HG03442 (cell line): ENCODE measurements around the gene TACR1.
"Not testable (repeated sequence)": the region's sequence is repeated elsewhere in the genome, so short reads cannot be mapped to it uniquely, and the experiment has no call there.

Source experiments
- ATAC-seq: cut with Tn5 transposase; IDR thresholded peaks from one replicate; pipeline ENCODE4 v1.9.1; 2021; ENCODE audit warnings: mild to moderate bottlenecking, moderate library complexity; ENCODE audit not compliant: unreplicated experiment

The TACR1 gene

GRCh38 chr2:75195076-75195691 lies 4.1 kb downstream of the TACR1 start:
- no peak for ATAC-seq

- no peak for ATAC-seq
Measured at GRCh38 chr2:75194184-75194868, 5.0 kb downstream of the TACR1 start.

- no peak for ATAC-seq
Measured at GRCh38 chr2:75192496-75192895, 6.8 kb downstream of the TACR1 start.

- ATAC-seq: no peak
Measured at GRCh38 chr2:75190271-75190990, 8.9 kb downstream of the TACR1 start.

DNA sequence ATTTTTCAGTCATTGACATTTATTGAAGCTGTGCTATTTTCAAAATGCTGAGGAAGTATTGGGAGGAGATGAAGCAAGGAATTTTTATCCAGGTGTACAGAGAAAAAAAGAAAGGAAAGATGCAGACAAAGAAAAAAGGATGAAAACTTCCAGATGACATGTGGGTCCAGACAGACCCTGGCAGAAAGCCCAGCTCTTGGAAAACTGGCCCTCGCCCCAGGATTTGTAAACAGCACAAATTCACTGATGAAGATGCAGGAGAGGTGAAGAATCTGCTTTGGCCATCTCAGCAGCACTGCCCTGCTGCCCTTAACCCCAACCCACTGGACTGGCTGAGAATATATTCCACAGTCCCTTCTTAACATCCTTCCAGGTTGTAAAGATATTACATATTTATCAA lies 12.5 kb downstream of the TACR1 start:
- ATAC-seq: no peak

GRCh38 chr2:75182606-75183005 lies 16.7 kb downstream of the TACR1 start:
- no peak for ATAC-seq

- ATAC-seq: no peak
Measured at GRCh38 chr2:75180476-75180875, 18.8 kb downstream of the TACR1 start.

- ATAC-seq: no peak
Measured at GRCh38 chr2:75177427-75177826, 21.9 kb downstream of the TACR1 start.

GRCh38 chr2:75175456-75175855 lies 23.9 kb downstream of the TACR1 start:
- no peak for ATAC-seq

DNA sequence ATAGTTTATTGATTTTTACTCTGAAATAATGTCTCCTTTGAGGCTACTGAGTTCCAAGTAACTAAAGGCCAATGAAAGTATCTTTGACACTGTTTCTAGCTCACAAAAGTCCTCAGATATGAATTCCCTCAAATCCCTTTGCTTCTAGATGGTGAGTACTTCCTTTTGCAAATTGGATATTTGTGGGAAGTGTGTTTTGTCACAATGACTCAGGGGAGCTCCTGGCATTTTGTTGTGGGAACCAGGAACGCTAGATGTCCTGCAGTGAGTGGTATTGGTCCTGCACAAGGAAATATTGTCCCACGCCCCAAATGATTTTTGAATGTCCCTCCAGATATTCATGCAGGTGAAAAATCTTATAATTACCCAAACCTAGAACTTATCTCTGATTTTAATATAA lies 24.3 kb downstream of the TACR1 start:
- ATAC-seq: no peak

DNA sequence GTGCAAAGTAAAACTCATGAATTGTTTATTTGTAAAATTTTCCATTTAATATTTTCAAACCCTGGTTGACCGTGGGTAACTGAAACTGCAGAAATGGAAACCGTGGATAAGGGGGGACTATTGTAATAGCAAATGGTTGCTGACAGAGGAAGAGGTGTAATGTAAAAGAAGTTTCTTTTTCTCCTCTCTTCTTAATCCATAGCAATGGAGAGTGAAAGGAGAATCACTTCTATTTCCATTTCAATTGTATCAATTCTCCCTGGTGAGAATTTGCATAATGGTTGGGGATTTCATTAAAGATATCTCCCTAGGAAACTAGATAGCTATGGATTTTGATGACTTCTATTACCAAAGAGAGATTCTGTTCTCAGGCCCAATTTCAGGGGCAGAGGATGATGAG lies 24.8 kb downstream of the TACR1 start:
- ATAC-seq: no peak

DNA sequence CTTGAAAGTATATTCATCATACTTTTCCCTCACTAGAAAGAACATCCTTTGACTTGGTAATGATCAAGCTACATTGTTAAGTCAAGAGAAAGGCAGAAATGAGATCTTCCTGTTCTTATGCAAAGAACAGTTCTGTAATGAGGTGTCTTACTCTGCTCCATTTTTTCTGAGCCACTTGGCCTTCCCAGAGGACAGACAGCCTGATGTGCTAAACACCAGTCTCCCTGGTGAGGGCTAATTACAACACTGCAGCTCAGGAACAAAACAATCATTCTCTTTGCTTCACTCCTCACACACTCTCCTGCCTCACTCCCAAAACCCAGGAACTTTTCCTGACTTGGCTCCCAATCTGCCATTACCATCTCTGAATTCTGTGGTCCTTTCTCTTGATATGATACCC lies 25.6 kb downstream of the TACR1 start:
- no peak for ATAC-seq

GRCh38 chr2:75171423-75171822 lies 27.9 kb downstream of the TACR1 start:
- ATAC-seq: not testable (repeated sequence)

DNA sequence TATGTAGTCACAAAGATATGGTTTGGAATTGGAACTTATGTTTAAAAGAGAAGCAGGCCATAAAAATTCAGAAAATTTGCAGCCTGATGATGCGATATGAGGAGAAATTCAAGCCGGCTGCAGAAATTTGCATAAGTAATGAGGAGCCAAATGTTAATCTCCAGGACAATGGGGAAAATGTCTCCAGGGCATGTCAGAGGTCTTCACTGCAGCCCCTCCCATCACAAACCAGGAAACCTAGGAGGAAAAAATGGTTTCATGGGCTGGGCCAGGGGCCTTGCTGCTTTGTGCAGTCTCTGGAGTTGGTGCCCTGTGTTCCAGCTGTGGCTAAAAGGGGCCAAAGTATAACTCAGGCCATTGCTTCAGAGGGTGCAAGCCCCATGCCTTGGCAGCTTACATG lies 28.4 kb downstream of the TACR1 start:
- ATAC-seq: no peak

DNA sequence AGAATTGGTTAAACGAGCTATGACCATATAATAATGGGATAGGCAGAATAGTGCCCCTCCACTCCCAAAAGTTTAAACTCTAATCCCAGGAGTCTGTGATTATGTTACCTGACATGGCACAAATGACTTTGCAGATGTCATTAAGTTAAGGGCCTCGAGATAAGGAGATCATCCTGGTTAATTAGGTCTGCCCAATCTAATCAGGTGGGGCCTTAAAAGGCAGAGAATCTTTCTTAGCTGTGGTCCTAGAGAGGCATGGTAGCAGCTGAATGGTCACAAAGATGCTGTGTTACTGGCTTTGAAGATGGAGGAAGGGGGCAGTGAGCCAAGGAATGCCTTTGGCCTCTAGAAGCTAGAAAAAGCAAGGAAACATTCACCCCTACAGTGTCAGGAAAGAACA lies 31.1 kb downstream of the TACR1 start:
- no peak for ATAC-seq

GRCh38 chr2:75166491-75166890 lies 32.8 kb downstream of the TACR1 start:
- no peak for ATAC-seq

- ATAC-seq: no peak
Measured at GRCh38 chr2:75162897-75163296, 36.4 kb downstream of the TACR1 start.

- no peak for ATAC-seq
Measured at GRCh38 chr2:75162259-75162658, 37.1 kb downstream of the TACR1 start.

GRCh38 chr2:75157435-75157834 lies 41.9 kb downstream of the TACR1 start:
- no peak for ATAC-seq

GRCh38 chr2:75155115-75155514 lies 44.2 kb downstream of the TACR1 start:
- no peak for ATAC-seq

GRCh38 chr2:75153221-75153620 lies 46.1 kb downstream of the TACR1 start:
- ATAC-seq: no peak

DNA sequence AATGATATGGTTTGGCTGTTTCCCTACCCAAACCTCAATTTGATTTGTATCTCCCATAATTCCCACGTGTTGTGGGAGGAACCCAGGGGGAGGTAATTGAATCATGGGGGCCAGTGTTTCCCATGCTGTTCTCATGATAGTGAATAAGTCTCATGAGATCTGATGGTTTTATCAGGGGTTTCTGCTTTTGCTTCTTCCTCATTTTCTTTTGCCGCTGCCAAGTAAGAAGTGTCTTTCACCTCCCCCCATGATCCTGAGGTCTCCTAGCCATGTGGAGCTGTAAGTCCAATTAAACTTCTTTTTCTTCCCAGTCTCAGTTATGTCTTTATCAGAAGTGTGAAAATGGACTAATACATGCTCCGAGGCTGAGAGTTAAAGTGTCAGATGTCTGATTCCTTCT lies 47.1 kb downstream of the TACR1 start:
- ATAC-seq: not testable (repeated sequence)
